H1 (cell line): ENCODE data around the gene RIC8A.

Experiments
- CHD2 ChIP-seq: IDR thresholded peaks from 2 replicates; pipeline ENCODE4 v1.6.1; 2012; ENCODE audit warnings: low read length, improper control_type of control experiment
- CREB1 ChIP-seq: IDR thresholded peaks from 2 replicates; pipeline ENCODE4 v1.6.1; 2012; ENCODE audit warnings: inconsistent platforms
- CTCF ChIP-seq, 3 experiments: IDR thresholded peaks; 1 replicate in 2 of 3; 2 replicates in 1 of 3; pipeline versions ENCODE4 v1.5.1 to v1.6.1; 2011; ENCODE audit warnings: low read length in 3 of 3, mild to moderate bottlenecking in 3 of 3, inconsistent platforms in 2 of 3, low read depth in 1 of 3, moderate library complexity in 1 of 3; ENCODE audit not compliant: insufficient read depth in 1 of 3; ENCODE audit errors: control extremely low read depth in 1 of 3
- EGR1 ChIP-seq: IDR thresholded peaks from 2 replicates; pipeline ENCODE4 v1.6.1; 2011; ENCODE audit warnings: low read depth, low read length, borderline replicate concordance
- EP300 ChIP-seq, 2 experiments: IDR thresholded peaks; 1 replicate in 1 of 2; 2 replicates in 1 of 2; pipeline ENCODE4 v1.6.1; 2011 to 2012; ENCODE audit warnings: low read depth in 2 of 2, low read length in 2 of 2, mild to moderate bottlenecking in 2 of 2, borderline replicate concordance in 1 of 2, inconsistent platforms in 1 of 2, moderate library complexity in 1 of 2
- EZH2 ChIP-seq: fragments of 200-600 bp; sonication (generic); IDR thresholded peaks from 2 replicates; pipeline ENCODE4 v1.7.1; 2012; ENCODE audit warnings: low read depth, mild to moderate bottlenecking, moderate library complexity, low read length, inconsistent platforms; ENCODE audit not compliant: severe bottlenecking
- MAFK ChIP-seq: IDR thresholded peaks from 2 replicates; pipeline ENCODE4 v1.6.1; 2012; ENCODE audit warnings: low read depth, mild to moderate bottlenecking, improper control_type of control experiment, low read length
- RFX5 ChIP-seq: IDR thresholded peaks from 2 replicates; pipeline ENCODE4 v1.6.1; 2011; ENCODE audit warnings: low read depth, low read length, improper control_type of control experiment, borderline replicate concordance
- SIN3A ChIP-seq, 2 experiments: IDR thresholded peaks in 1 of 2; conservative IDR thresholded peaks in 1 of 2; 2 replicates each; pipeline ENCODE4 v1.6.1; 2011 to 2012; ENCODE audit warnings: low read length in 2 of 2, improper control_type of control experiment in 1 of 2, low read depth in 1 of 2, mild to moderate bottlenecking in 1 of 2

GRCh38 chr11:256952-257737 is 49.6 kb downstream of the RIC8A start:
- TF ChIP-seq CTCF (IDR thresholded peaks at IDR 0.05; ENCODE audit: control extremely low read depth in 1 of 3, insufficient read depth in 1 of 3, low read depth in 1 of 3, low read length in 3 of 3) (no peak), EGR1 (no peak), CHD2 (no peak), SIN3A (conservative IDR thresholded peaks at IDR 0.05 in 1 of 2, IDR thresholded peaks at IDR 0.05 in 1 of 2; ENCODE audit: low read depth in 1 of 2, low read length in 2 of 2) (no peak), EP300 (IDR thresholded peaks at IDR 0.05; ENCODE audit: borderline replicate concordance in 1 of 2, low read depth in 2 of 2, low read length in 2 of 2) (no peak), RFX5 (no peak), EZH2 (no peak), MAFK (no peak), CREB1 (no peak)
